ENCODE data around the gene TEDDM1.

Gene TEDDM1

GRCh38 chr1:182406012-182406411 is 5.5 kb upstream of the TEDDM1 start:
- no peak for DNase-seq

GRCh38 chr1:182405578-182405977 is 5.1 kb upstream of the TEDDM1 start:
- no peak for DNase-seq

DNA sequence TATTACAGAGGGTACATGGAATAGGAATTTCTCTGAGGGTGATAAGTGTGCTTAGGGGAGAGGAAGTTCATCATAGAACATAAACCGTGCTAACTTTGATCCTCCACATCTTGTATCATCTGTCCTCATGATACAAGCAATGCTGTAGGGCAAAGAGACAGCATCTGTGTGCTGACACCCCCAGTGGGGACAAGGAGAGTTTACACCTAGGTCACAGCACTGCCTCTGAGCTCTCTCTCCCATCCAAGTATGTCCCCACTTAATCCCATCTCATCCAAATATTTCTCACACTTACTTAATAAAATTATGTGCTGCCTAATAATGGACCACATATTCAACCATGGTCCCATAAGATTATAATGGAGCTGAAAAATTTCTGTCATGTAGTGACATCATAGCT is 4.3 kb upstream of the TEDDM1 start:
- DNase-seq, result peak; percentile 13

DNA sequence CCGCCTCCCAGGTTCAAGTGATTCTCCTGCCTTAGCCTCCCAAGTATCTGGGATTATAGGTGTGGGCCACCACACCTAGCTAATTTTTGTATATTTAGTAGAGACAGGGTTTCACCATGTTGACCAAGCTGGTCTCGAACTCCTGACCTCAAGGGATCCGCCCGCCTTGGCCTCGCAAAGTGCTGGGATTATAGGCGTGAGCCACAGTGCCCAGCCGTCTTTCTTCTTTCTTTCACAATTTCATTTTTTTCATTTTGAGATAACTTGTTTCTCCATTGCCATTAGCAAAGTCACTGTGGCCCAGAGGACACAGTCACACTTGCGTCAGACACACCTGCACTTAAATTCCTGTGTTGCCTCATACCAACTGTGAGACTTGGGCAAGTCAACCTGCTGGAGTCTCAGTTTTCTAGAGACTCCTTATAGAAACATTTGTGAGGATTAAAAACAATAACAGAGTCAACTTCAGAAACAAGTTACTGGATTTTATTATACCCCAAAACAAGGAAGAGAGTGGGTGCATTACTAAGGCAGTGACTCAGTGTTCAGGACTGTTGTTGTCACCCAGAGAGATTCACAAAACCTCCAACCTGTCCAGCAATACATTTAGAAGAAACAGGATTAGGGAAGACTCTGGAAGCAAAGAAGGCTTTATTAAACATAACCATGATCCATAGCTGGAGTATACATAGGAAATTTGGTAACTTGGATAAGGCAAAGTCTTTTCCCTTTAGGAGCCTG is 2.6 kb downstream of the TEDDM1 start:
- DNase-seq, result no peak

- DNase-seq, result no peak
These were observed 4.6 kb downstream of the TEDDM1 start for GRCh38 chr1:182395906-182396305.

DNA sequence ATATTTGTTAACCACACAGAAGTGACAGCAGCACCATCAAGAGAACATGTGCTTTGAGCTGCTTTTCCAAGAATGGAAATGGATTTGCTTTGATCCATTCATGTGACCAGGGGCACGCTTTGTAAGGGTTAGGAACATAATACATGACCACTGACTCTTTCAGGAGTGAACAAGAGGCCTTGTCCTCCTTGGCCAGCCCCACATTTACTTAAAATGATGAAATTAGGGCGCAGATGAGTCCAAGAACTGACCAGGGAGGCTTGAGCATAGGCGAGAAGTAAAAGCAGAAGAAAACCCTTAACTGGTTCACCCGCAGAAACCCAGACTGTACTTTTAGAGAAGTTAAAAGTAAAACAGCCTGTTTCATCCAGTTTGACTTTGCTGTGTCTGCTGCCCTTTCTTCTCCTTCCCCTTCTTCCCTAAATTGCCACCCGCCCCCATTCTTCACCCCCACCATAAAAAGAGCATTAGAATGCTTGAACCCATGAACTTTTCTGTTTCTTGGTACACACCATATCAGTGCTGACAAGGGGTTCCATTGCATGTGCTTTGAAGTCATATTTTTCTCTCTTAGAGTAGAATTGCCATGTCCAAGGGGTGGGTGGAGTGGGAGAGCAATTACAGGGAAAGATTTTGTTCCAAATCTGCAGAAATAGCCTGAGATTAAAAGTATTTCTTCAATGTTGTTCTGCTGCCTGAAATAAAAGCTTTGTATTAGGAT is 6.3 kb downstream of the TEDDM1 start:
- DNase-seq, result no peak

- DNase-seq, result peak; percentile 95
These were observed 8.1 kb downstream of the TEDDM1 start for GRCh38 chr1:182392050-182393028.

DNA sequence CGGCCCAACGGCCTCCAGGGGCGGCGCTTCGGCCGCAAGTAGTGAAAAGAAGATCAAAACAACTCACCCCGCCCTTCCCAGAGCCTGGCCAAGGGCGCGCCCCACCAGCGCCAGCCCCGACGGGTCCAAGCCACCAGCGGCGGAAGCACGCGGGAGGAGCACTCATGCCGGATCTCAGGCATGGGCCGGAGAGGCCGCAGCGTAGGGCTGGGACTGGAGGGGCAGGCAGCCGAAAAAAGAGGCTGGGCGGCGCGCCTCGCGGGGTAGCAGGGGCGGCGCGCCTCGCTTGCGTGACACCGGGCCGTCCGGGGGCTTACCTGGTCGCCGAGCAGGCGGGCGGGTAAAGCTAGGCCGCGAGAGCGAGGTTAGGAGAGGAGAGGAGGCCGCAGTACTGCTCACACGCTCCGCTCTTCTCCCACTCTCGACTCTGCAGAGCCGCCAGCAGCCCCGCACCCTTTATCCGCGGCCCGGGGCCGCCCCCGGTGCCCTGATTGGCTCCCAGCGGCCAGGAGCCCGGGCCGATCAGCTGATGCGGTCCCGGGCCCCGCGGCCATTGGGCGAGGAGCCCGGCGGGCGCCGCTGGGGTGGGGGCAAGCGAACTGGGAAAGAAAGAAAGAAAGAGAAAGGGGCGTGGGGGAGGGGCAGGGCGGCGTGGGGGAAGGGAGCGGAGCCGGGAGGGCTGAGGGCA is 9.0 kb downstream of the TEDDM1 start, which contains the start of gene GLUL:
Gene GLUL (minus strand): TSS at position 429 of the 688 bp plus-strand sequence. CDS start 3,053 bp downstream, outside the sequence.
- DNase-seq, result peak; percentile 98

DNA sequence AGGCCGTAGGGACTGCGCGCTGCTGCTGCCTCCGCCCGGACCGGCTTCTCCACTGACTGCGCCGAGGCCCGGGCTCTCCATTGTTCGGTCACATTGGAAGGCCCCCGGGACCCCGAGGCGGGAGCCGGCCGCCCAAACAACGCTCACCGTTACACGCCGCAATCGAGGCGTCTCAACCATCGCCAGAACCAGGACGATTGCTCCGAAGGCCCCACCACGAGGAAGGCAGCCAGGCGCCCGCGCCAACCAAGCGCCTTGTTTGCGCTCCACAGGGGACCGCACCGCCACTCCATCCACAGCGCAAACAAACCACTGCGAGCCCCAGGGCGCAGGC is 9.5 kb downstream of the TEDDM1 start:
- DNase-seq, result no peak

DNA sequence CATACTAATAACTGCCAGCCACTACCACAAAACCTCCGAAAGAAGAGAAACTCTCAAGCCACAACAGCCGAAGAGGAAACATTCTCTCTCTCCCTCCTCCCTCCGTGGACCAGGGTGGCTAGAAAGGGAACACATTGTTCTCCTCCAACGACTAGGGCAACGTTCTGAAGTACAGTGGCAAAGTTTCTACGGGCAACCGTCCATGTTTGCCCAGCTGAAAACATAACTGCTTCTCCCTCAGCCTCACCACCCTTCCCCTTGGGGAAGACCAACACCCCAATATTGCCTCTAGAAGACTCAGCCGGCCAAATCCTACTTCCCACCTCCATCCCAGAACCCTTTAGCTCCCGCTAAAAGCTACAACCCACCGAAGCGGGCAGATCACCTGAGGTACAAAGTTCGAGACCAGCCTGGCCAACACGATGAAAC is 10.8 kb downstream of the TEDDM1 start:
- DNase-seq, result peak; percentile 61

- no peak for DNase-seq
These were observed 11.9 kb downstream of the TEDDM1 start for GRCh38 chr1:182388392-182389134.

DNA sequence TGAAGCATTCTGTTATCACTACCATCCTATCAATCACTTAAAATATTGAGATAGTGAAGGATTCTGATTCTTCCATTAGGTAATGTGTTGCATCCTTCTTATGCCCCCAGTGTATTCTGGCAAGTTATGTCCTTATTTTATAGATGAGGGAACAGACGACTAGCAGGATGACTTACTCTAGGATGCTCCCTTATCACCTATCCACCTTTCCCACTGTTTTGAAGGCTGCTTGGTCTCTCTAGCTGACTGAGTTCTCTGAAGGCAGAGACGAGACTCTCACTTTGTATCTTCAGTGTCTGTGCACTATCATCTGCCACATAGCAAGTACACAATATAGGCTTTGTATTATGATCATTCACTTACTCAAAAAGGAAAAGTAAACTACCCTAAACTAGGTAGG is 12.9 kb downstream of the TEDDM1 start:
- no peak for DNase-seq

DNA sequence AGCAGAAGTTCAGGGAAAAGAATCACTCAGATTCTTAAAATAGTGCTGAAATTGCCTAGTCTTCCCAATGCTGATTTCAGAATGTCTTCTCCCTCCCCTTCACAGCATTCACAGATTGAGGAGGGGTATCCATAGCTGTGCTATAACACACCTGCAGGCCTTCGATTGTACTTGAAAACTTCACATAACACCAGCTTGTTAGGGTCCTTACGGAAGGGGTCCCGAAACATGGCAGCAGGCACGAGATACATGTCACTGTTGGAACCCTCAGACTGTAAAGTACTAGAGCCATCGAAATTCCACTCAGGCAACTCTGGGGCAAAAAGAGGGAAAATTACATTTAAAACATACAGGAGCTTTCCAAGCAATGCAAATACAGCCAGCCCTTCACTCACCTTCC is 13.5 kb downstream of the TEDDM1 start:
- DNase-seq, result no peak

- no peak for DNase-seq
These were observed 14.3 kb downstream of the TEDDM1 start for GRCh38 chr1:182385885-182386853.

DNA sequence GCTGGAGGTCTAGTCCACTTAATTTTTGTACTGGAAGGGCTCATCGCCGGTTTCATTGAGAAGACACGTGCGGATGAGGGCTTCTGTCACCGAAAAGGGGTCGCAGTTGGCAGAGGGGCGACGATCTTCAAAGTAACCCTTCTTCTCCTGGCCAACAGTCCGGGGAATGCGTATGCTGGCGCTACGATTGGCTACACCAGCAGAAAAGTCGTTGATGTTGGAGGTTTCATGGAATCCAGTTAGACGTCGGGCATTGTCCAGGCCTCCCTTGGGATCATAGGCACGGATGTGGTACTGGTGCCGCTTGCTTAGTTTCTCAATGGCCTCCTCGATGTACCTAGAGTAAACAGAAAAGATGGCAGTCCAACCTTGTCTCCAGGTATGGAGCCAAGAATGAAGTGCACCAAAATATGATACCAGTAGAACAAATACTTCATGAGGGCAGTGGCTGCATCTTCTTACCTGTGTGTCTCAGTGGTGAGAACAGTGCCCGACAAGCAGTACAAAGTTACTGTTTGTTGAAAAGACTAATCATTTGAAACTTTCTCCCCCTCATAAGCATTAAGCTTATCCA is 16.0 kb downstream of the TEDDM1 start:
- no peak for DNase-seq

- no peak for DNase-seq
These were observed 16.5 kb downstream of the TEDDM1 start for GRCh38 chr1:182383934-182384333.

DNA sequence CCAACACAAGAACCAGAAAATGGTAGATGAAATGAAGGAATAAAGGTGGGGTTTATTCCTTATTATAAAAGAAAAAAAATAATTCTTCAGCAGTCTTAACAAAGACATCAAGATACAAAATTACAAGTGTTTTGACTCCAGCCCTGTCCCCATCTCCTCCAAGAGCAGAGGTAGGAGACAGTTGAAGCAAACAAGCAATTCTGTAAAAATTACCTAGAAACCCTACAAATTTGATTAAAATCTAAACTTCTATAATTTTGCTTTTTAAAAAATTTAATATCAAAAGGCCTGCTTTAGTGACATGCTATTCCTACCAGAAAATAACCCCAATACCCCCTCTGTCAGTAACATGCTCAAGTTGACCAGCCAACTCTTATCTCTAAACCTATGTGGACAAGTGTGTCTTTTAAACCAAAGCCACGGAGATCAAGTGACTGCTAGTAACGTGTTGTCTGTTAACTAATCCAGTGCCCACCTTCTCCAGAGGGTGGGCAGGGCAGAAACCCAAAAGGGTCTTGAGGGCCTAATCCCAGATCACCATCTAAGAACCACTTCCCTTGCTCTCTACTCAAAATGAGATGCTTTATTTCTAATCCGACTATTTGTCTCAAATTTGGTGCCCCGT is 17.3 kb downstream of the TEDDM1 start:
- DNase-seq, result no peak

GRCh38 chr1:182381962-182382819 is 18.3 kb downstream of the TEDDM1 start:
- DNase-seq, result no peak

- no peak for DNase-seq
These were observed 20.3 kb downstream of the TEDDM1 start for GRCh38 chr1:182380199-182380598.

Measured in NCI-H69 (cell line).